Thyroid gland (tissue), 4 donors: Measurements from ENCODE around the gene TOR3A.

Source experiments
- CTCF ChIP-seq, 6 experiments: fragments of 200-600 bp in 3 of 6; fragments of 450-650 bp in 3 of 6; sonication (generic) in 3 of 6; IDR thresholded peaks; one replicate each; pipeline ENCODE4 v1.5.1; 2016 to 2019; ENCODE audit warnings: antibody characterized with exemption in 6 of 6, mild to moderate bottlenecking in 2 of 6, inconsistent platforms in 1 of 6, moderate library complexity in 1 of 6
- POLR2A ChIP-seq, 2 donors: fragments of 450-650 bp; IDR thresholded peaks; one replicate each; pipeline ENCODE4 v1.6.1; 2017; ENCODE audit warnings: antibody characterized with exemption in 2 of 2, mild to moderate bottlenecking in 2 of 2, moderate library complexity in 1 of 2

DNA sequence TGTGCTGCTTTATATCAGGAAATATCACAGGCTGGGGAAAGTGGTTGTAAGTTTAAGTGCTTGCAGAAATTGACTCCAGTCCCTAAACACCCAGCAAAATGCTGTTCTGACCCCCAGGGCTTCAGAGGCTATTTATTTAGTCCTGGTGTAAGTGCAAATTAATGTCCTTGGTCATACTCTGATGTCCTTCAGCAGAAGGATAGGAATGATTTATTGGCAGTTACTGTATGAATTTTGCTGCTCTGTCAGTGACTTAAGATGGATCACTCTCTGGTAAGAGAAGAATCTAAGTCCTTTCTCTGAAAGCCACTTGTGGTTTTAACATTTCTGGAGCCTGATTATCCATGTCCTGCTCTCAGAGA is 34.3 kb upstream of the TOR3A start:
- TF ChIP-seq CTCF (IDR thresholded peaks at IDR 0.05) (no peak), POLR2A (IDR thresholded peaks at IDR 0.05) (no peak)
